ENCODE measurements around the gene ITGA1.

DNA sequence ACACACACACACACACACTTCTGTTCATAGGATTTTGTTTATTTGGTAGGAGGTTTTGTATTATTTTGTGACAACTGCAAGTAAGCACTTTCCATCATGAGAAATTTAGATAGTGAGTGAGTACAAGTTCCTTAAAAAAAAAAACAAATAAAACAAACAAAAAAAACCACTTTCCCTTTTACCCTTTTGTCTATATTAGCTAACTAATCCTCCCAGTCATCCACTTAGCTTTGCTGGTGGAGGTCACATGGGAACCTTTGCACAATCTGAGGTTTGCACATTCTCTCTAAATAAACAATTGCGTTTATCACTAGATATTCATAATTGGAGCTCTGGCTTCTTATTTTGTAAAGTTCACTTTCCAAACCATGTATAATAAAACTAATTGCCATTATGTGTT, 6.8 kb downstream of the ITGA1 start:
- TF ChIP-seq, protein P1, sequence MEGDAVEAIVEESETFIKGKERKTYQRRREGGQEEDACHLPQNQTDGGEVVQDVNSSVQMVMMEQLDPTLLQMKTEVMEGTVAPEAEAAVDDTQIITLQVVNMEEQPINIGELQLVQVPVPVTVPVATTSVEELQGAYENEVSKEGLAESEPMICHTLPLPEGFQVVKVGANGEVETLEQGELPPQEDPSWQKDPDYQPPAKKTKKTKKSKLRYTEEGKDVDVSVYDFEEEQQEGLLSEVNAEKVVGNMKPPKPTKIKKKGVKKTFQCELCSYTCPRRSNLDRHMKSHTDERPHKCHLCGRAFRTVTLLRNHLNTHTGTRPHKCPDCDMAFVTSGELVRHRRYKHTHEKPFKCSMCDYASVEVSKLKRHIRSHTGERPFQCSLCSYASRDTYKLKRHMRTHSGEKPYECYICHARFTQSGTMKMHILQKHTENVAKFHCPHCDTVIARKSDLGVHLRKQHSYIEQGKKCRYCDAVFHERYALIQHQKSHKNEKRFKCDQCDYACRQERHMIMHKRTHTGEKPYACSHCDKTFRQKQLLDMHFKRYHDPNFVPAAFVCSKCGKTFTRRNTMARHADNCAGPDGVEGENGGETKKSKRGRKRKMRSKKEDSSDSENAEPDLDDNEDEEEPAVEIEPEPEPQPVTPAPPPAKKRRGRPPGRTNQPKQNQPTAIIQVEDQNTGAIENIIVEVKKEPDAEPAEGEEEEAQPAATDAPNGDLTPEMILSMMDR (IDR thresholded peaks at IDR 0.05; ENCODE audit: low read length), result no peak
- TF ChIP-seq EZH2 (optimal IDR thresholded peaks at IDR 0.05; ENCODE audit: low read depth, low read length), result no peak
- TF ChIP-seq EZH2phosphoT487 (IDR thresholded peaks at IDR 0.05; ENCODE audit: low read length), result no peak
